ENCODE measurements around the gene COX4I2. TPM values are rescaled to one million over a fixed set of nuclear protein-coding genes. Genes with fewer than 3 reads are reported as not detected.
"Not testable (repeated sequence)": the region's sequence is repeated elsewhere in the genome, so short reads cannot be mapped to it uniquely, and the experiment has no call there.

COX4I2 gene
- total RNA-seq, 1 donor from 2014 or later, result not detected

DNA sequence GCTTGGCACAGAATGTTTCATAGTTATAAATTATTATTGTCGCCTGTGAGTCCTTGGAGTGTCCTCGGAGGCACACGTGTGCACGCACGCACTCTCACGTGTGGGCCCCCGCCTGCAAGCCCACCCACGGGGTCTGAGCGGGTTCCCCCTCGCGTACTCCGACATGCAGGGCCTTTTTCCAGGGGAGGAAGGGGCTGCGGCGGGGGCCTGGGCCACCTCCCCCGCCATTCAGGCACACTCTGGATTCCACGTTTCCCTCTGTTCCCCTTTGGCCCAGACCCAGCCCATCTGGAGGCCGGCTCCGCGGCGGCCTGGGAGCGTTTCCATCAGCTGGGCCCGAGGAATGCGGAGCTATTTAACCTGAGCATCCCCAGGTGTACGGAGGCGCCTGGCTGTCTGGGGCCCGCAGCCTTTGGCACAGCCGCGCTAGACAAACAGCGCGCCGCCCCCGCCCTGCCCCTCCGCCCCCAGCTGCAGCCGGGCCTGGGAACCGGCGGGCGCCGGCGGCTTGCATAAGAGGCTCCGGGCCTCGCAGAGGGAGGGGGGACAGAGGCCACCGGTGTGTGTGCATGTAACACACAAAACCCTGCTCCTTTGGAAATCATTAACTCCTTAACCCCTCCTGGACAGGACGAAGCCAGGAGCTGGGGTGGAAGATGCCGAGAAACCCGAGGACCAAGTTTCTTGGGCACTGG is 29.3 kb upstream of the COX4I2 start:
- peak overlapping the region; percentile 33 for H3K4me3 ChIP-seq (ENCODE audit: low read depth, low read length)
- TF ChIP-seq, protein P1, sequence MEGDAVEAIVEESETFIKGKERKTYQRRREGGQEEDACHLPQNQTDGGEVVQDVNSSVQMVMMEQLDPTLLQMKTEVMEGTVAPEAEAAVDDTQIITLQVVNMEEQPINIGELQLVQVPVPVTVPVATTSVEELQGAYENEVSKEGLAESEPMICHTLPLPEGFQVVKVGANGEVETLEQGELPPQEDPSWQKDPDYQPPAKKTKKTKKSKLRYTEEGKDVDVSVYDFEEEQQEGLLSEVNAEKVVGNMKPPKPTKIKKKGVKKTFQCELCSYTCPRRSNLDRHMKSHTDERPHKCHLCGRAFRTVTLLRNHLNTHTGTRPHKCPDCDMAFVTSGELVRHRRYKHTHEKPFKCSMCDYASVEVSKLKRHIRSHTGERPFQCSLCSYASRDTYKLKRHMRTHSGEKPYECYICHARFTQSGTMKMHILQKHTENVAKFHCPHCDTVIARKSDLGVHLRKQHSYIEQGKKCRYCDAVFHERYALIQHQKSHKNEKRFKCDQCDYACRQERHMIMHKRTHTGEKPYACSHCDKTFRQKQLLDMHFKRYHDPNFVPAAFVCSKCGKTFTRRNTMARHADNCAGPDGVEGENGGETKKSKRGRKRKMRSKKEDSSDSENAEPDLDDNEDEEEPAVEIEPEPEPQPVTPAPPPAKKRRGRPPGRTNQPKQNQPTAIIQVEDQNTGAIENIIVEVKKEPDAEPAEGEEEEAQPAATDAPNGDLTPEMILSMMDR (conservative IDR thresholded peaks at IDR 0.05; ENCODE audit: low read depth, low read length), result no peak
- no peak for DNase-seq (ENCODE audit: low read depth)

DNA sequence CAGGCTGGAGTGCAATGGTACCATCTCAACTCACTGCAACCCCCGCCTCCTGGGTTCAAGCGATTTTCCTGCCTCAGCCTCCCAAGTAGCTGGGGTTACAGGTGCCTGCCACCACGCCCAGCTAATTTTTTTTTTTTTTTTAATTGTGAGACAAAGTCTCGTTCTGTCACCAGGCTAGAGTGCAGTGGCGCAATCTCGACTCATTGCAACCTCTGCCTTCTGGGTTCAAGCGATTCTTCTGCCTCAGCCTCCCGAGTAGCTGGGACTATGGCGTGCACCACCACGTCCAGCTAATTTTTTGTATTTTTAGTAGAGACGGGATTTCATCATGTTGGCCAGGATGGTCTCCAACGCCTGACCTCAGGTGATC is 25.5 kb upstream of the COX4I2 start:
- H3K4me3 ChIP-seq (ENCODE audit: low read depth, low read length); DNase-seq (ENCODE audit: low read depth): not testable (repeated sequence)

DNA sequence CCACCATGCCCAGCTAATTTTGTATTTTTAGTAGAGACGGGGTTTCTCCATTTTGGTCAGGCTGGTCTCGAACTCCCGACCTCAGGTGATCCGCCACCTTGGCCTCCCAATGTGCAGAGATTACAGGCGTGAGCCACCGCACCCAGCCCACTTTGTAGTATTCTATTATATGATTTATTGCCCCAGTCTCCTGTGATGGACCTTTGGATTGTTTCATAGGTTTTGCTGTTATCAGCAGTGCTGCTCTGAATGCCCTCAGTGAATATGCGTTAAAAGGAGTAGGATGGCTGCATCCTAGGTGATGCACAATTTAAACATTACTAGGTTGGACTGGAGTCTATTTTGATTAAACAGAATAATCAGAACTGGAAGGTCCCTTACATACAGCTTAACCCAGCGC is 22.3 kb upstream of the COX4I2 start:
- H3K4me3 ChIP-seq (ENCODE audit: low read depth, low read length), result no peak overlapping the region
- TF ChIP-seq, protein P1 (conservative IDR thresholded peaks at IDR 0.05; ENCODE audit: low read depth, low read length), result no peak
- DNase-seq (ENCODE audit: low read depth), result no peak

DNA sequence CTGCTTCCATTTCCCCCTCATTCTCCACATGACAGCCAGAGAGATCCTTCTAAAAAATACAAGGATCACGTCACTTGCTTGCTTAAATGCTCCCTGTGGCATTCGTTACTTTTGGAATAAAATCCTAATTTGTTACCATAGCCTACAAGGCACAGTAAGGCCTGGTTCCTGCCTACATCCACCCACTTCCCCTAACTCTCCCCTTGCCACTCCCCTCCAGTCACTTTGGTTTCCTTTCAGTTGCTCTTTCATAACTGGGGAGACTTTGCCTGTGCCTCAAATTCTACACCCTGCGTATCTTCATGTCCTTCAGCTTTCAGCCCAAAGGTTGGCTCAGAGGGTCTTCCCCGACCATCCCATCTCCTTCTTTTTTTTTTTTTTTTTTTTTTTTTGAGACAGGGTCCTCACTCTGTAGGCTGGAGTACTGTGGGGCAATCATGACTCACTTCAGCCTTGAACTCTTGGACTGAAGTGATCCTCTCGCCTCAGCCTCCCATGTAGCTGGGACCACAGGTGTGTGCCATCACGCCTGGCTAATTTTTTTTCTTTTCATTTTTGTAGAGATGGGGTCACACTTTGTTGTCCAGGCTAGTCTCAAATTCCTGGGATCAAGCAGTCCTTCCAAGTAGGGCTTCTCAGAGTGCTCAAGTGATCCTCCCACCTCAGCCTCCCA is 20.1 kb upstream of the COX4I2 start:
- no peak for DNase-seq (ENCODE audit: low read depth)
- H3K4me3 ChIP-seq (ENCODE audit: low read depth, low read length), result no peak overlapping the region
- TF ChIP-seq, protein P1 (conservative IDR thresholded peaks at IDR 0.05; ENCODE audit: low read depth, low read length), result no peak

DNA sequence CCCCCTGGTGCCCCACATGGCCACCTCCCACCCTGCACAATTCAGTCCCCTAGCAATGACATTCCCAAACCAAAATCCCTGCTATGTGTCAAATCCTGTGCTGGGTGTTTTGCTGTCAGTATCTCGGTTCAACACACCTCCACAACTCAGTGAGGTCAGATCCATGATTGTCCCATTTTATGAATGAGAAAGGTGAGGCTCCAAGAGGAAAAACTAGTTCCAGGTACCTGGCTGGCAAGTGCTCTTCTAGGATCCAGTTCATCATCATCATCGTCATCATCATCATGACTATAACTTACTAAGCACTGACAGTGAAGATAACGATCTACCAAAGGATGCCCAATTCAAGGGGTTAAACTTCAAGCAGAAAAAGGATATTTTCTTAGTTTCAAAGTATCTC is 17.5 kb upstream of the COX4I2 start:
- H3K4me3 ChIP-seq (ENCODE audit: low read depth, low read length), result no peak overlapping the region
- no peak for DNase-seq (ENCODE audit: low read depth)
- TF ChIP-seq, protein P1 (conservative IDR thresholded peaks at IDR 0.05; ENCODE audit: low read depth, low read length), result no peak

DNA sequence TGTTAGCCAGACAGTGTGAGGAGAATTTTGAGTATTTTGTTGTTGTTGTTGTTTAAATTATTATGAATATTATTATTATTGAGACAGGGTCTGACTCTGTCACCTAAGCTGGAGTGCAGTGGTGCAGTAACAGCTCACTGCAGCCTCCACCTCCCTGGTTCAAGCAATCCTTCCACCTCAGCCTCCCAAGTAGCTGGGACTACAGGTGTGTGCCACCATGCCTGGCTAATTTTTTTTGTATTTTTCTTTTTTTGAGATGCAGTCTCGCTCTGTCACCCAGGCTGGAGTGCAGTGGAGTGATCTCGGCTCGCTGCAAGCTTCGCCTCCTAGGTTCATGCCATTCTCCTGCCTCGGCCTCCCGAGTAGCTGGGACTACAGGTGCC is 14.6 kb upstream of the COX4I2 start:
- DNase-seq (ENCODE audit: low read depth), result not testable (repeated sequence)

DNA sequence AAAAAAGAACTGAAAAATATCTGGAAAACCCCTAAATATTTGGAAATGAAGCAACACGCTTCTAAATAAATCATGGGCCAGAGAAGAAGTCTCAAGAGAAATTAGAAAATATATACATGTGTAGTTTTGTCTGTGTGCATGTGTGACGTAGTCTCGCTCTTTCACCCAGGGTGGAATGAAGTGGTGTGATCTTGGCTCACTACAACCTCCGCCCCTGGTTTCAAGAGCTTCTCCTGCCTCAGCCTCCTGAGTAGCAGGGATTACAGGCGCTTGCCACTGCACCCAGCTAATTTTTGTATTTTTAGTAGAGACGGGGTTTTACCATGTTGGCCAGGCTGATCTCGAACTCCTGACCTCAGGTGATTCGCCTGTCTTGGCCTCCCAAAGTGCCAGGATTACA is 11.2 kb upstream of the COX4I2 start:
- not testable (repeated sequence) for H3K4me3 ChIP-seq (ENCODE audit: low read depth, low read length); DNase-seq (ENCODE audit: low read depth)

More for the DNA sequence above, 14.6 kb upstream of the COX4I2 start:
- not testable (repeated sequence) for H3K4me3 ChIP-seq (ENCODE audit: low read depth, low read length)

DNA sequence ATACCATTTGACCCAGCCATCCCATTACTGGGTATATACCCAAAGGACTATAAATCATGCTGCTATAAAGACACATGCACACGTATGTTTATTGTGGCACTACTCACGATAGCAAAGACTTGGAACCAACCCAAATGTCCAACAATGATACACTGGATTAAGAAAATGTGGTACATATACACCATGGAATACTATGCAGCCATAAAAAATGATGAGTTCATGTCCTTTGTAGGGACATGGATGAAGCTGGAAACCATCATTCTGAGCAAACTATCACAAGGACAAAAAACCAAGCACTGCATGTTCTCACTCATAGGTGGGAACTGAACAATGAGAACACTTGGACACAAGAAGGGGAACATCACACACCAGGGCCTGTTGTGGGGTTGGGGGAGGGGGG is 9.7 kb upstream of the COX4I2 start:
- DNase-seq (ENCODE audit: low read depth); H3K4me3 ChIP-seq (ENCODE audit: low read depth, low read length): not testable (repeated sequence)

DNA sequence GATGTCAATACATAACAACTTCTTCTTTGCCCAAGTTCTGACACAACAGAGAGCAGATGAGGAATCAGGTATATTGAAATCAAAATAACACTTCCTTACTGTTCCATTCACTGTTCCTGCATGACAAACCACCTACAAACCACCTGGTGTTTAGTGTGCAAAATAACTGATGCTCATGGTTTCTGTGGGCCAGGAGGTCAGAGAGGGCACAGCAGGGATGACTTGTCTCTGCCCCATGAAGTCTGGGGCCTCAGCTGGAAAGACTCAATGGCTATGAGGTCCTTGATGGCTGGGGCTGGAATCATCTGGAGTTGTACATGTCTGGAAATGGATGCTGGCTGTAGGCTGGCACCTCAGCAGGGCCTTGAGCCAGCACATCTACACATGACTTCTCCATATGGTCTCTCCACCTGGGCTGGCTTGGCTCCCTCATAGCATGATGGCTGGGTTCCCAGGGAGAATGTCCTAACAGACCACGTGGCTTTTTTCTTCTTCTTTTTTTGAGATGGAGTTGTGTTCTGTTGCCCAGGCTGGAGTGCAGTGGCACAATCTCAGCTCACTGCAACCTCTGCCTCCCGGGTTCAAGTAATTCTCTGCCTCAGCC is 7.4 kb upstream of the COX4I2 start:
- no peak overlapping the region for H3K4me3 ChIP-seq (ENCODE audit: low read depth, low read length)
- DNase-seq (ENCODE audit: low read depth), result no peak
- TF ChIP-seq, protein P1 (conservative IDR thresholded peaks at IDR 0.05; ENCODE audit: low read depth, low read length), result no peak

All from epithelial cell of proximal tubule (primary cell).